Osteoblast (primary cell): ENCODE results near the gene CNKSR3. TPM values are rescaled to one million over a fixed set of nuclear protein-coding genes. Genes with fewer than 3 reads are reported as not detected.

Experiments used
- DNase-seq: peaks from one replicate; pipeline ENCODE4 v3.0.0; 2011; ENCODE audit warnings: low spot score, mixed read lengths; ENCODE audit not compliant: insufficient read length; ENCODE audit errors: missing footprints
- H2AFZ ChIP-seq: 2 replicates; pipeline ENCODE4 v1.6.0; 2011; ENCODE audit warnings: mild to moderate bottlenecking, low read length
- H3K27ac ChIP-seq: 2 replicates; pipeline ENCODE4 v1.5.1; 2011; ENCODE audit warnings: mild to moderate bottlenecking, low read depth, low read length, moderate library complexity
- H3K27me3 ChIP-seq: 2 replicates; pipeline ENCODE4 v1.6.0; 2012; ENCODE audit warnings: mild to moderate bottlenecking, control low read depth, inconsistent platforms, low read length, moderate library complexity; ENCODE audit not compliant: insufficient read depth
- H3K36me3 ChIP-seq: 2 replicates; pipeline ENCODE4 v1.5.1; 2011; ENCODE audit warnings: mild to moderate bottlenecking, low read length, control low read depth, moderate library complexity; ENCODE audit not compliant: insufficient read depth
- H3K4me1 ChIP-seq: 2 replicates; pipeline ENCODE4 v1.5.1; 2011; ENCODE audit warnings: mild to moderate bottlenecking, low read length, control low read depth, moderate library complexity; ENCODE audit not compliant: insufficient read depth
- H3K4me2 ChIP-seq: 2 replicates; pipeline ENCODE4 v1.6.0; 2011; ENCODE audit warnings: mild to moderate bottlenecking, low read length; ENCODE audit not compliant: insufficient read depth
- H3K4me3 ChIP-seq: fragments of 200-600 bp; sonication (generic); 3 replicates; pipeline ENCODE4 v1.5.1; 2012; ENCODE audit warnings: mild to moderate bottlenecking, low read length, inconsistent platforms; ENCODE audit not compliant: insufficient read depth
- H3K79me2 ChIP-seq: 2 replicates; pipeline ENCODE4 v1.6.0; 2012; ENCODE audit warnings: mild to moderate bottlenecking, low read length, control low read depth, inconsistent platforms; ENCODE audit not compliant: insufficient read depth
- H3K9me3 ChIP-seq: 2 replicates; pipeline ENCODE4 v1.5.1; 2011; ENCODE audit warnings: low read depth, low read length, control low read depth
- H4K20me1 ChIP-seq: 2 replicates; pipeline ENCODE4 v1.6.0; 2012; ENCODE audit warnings: mild to moderate bottlenecking, low read length, control low read depth; ENCODE audit not compliant: insufficient read depth
- CTCF ChIP-seq: IDR thresholded peaks from 2 replicates; pipeline ENCODE4 v1.5.1; 2011; ENCODE audit warnings: mild to moderate bottlenecking, low read depth, low read length, moderate library complexity; ENCODE audit errors: extremely low read depth
- total RNA-seq: library from RNA; depleted of rRNA; stranded (reverse); fragments of >200 nt; gene quantifications from 2 replicates; pipeline ENCODE4 v1.2.3, GENCODE V29; 2012

Gene CNKSR3
- total RNA-seq, 1 donor: 5.4 TPM

DNA sequence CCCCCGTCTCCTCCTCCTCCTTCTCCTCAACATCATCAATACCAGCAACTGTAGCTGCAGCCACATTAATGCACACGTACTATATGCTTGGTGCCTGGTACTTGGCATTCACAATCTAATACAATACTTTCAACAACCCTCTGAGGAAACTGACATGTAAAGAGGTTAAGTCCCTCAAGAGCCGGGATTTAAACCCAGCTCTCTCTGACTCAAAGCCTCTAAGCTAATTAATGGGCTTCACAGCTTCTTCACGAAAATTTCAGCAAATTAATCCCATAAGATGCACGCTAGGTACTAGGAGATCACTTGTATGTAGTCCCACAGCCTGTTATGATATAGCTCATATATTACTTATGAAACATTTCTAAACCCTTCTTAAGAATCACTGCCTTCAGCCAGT is 80.8 kb downstream of the CNKSR3 start:
- Histone ChIP-seq H3K27me3 (no peaks in the 10 kb centered on the region), H3K4me2 (no peak overlapping the region), H3K4me1 (peaks cover 23% of the 10 kb centered on the region), H3K9me3 (no peaks in the 10 kb centered on the region), H3K27ac (no peak overlapping the region), H3K36me3 (no peaks in the 10 kb centered on the region), H3K4me3 (no peak overlapping the region), H2AFZ (no peak overlapping the region), H3K79me2 (no peaks in the 10 kb centered on the region), H4K20me1 (no peaks in the 10 kb centered on the region)
- no peak for DNase-seq
- TF ChIP-seq CTCF: no peak

DNA sequence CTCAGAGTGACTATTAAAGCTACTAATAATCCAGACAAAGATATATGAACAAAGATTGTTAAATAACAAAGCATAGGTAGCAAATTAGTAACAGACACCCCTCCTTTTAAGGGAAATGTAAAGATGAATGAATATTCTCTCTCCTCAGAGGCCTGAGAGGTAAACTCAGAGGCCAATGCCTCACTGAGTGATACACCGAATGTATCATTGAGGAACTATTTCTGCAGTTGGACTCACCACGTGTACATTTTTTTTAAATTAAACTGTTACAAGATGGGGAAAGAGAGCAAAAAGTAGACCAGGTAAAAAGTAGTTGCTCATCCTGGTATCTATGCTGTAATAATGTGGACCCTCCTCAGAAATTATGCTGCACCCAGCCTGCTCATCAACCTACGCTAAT is 81.6 kb downstream of the CNKSR3 start:
- no peak overlapping the region for H3K4me2 ChIP-seq
- H3K27me3 ChIP-seq: no peaks in the 10 kb centered on the region
- no peaks in the 10 kb centered on the region for H4K20me1 ChIP-seq
- H3K4me1 ChIP-seq: peaks cover 21% of the 10 kb centered on the region
- no peak for DNase-seq
- H3K9me3 ChIP-seq: no peaks in the 10 kb centered on the region
- no peaks in the 10 kb centered on the region for H3K79me2 ChIP-seq
- no peak for TF ChIP-seq CTCF
- no peak overlapping the region for H3K4me3 ChIP-seq
- no peaks in the 10 kb centered on the region for H3K36me3 ChIP-seq
- no peak overlapping the region for H2AFZ ChIP-seq
- no peak overlapping the region for H3K27ac ChIP-seq

- H3K36me3 ChIP-seq: no peaks in the 10 kb centered on the region
- no peaks in the 10 kb centered on the region for H3K27me3 ChIP-seq
- H3K27ac ChIP-seq: no peak overlapping the region
- H3K4me2 ChIP-seq: no peak overlapping the region
- H4K20me1 ChIP-seq: no peaks in the 10 kb centered on the region
- no peak for TF ChIP-seq CTCF
- H3K4me3 ChIP-seq: no peak overlapping the region
- no peak for DNase-seq
- H3K79me2 ChIP-seq: no peaks in the 10 kb centered on the region
- H3K4me1 ChIP-seq: peaks cover 7% of the 10 kb centered on the region
- no peak overlapping the region for H2AFZ ChIP-seq
- H3K9me3 ChIP-seq: no peaks in the 10 kb centered on the region
Observed at GRCh38 chr6:154427446-154427845, 83.0 kb downstream of the CNKSR3 start.

GRCh38 chr6:154426997-154427396 is 83.5 kb downstream of the CNKSR3 start:
- Histone ChIP-seq H3K27me3 (no peaks in the 10 kb centered on the region), H3K36me3 (no peaks in the 10 kb centered on the region), H3K4me1 (peaks cover 7% of the 10 kb centered on the region), H3K79me2 (no peaks in the 10 kb centered on the region), H2AFZ (no peak overlapping the region), H3K4me2 (no peak overlapping the region), H3K27ac (no peak overlapping the region), H3K4me3 (no peak overlapping the region), H4K20me1 (no peaks in the 10 kb centered on the region), H3K9me3 (no peaks in the 10 kb centered on the region)
- no peak for TF ChIP-seq CTCF
- DNase-seq: no peak
